Measurements from ENCODE around the gene ATP8A1.

Gene ATP8A1

DNA sequence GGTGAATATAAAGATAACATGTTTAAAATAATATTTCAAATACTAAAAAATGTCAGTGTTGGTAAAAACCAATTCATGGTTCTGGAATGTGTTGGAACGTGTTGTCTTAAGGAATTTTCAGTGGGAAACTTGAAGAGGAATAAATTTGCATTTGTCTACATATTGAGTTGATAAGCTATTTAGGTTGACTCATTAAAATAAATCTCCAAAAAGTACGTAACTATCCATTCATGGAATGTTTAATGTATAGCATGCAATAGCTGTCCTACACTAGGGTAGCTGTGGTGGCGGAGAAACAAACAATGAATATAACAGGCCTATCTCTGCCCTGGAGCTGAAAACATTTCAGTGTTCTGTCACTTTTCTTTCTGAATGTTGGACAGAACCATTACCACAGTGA lies 239.4 kb downstream of the ATP8A1 start:
- DNase-seq (ENCODE audit: low read depth in 2 of 2, low spot score in 1 of 2), result no peak

DNA sequence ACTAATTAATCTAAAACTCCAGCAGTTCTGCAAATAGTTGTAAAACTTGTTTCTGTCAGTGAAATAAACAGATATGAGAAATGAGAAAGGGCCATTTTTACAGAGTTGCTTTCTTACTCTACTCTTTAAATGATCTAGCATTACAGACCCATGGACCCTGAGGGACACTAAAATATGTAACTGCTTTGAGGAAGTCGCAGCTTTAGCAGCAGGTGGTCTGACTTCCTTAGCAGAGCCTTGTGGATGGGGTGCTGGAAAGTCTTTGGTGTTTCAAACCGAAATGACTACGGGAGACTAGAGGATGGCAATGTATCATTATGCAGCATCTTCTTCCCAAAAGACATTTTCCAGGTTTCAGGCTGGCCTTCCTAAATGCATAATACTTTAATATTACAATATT lies 240.9 kb downstream of the ATP8A1 start:
- DNase-seq (ENCODE audit: low read depth in 2 of 2, low spot score in 1 of 2), result no peak

DNA sequence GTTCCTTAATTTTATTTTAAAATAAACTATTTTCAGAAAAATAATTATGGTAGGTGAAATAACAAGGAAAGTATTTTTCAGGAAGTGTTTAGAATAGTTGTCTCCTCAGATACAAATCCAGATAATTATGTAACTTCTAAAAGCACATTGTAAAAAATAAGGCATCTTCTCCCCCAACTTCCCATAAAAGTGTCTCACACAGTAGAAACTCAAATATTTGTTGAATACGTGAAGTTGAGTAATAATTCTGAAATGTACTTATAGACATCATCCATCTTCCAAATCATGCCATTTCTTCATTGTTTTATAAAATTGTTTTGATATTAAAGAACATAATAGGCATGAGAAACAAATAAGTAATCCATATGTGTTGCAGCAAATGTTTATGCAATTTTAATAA lies 241.6 kb downstream of the ATP8A1 start:
- no peak for DNase-seq (ENCODE audit: low read depth in 2 of 2, low spot score in 1 of 2)

DNA sequence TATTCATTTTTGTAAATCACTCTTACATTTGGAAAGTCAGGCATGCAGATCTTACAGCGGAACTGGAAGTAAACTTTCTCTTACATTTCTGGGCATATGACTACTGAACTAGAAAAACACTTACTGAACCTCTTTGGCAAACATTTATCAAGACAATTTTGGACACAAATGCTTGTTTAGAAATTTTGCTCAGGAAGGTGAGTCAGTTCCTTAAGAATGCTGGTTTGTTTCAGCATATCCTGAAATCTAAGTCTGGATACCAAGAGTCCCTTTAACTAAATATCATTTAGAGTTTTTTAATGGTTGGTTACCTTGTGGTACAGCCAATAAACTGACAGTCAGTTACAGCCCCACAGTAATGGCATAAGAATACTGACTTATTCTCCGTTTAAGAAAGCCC lies 244.7 kb downstream of the ATP8A1 start:
- DNase-seq (ENCODE audit: low read depth in 2 of 2, low spot score in 1 of 2), result no peak

DNA sequence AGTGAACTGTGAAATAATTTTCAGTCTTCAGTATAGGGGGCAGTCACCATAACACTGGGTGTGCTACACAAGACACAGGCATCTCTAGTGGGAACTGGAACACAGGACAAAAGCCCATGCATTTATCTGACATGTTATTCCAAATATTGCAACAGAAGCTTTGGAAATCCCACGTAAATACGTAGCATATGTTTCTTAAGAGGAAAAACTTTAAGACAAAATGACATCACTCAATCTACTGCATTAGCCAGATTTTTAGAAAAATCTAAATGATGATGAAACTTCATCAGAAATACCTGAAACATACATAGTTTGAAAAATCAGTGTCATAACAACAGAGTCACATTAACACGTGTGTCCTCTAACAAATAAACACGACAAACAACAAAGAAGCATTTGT lies 245.1 kb downstream of the ATP8A1 start:
- DNase-seq (ENCODE audit: low read depth in 2 of 2, low spot score in 1 of 2), result no peak

DNA sequence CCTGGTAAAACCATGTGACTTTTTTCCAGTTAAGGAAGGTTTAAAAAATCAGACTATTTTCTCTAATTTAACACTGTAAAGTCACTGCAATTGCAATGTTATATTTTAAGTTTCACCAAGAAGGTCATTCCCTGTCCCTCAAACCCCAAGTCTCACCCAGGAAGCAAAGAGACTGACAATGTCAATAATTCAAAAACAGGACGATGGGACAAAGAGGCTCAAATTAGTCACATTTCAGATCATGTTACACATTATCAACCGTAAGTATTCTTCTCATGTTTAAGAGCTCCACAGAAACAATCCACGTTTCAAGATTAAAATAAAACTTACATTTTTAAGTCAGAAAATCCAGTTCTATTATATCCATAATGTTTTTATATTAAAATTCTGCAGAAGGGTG lies 246.5 kb downstream of the ATP8A1 start:
- no peak for DNase-seq (ENCODE audit: low read depth in 2 of 2, low spot score in 1 of 2)

DNA sequence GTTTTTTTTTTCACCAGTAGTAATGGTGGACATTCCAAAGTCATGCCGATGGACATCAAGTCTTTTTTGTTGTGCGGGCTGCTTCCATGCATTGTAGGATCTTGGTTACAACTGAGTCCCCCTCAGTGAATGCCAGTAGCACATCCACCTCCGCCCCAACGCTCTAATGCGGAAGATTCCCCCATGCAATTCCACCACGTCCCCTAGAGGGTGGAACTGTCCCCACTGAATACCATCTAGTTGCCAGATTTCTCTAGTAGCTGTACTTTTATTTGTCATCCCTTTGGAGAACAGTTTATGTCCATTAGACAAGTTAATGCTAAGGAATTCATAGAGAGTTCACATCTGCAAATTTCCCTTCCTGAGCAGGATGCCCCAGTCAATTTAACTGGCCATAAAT lies 252.9 kb downstream of the ATP8A1 start:
- DNase-seq (ENCODE audit: low read depth in 2 of 2, low spot score in 1 of 2), result no peak

DNA sequence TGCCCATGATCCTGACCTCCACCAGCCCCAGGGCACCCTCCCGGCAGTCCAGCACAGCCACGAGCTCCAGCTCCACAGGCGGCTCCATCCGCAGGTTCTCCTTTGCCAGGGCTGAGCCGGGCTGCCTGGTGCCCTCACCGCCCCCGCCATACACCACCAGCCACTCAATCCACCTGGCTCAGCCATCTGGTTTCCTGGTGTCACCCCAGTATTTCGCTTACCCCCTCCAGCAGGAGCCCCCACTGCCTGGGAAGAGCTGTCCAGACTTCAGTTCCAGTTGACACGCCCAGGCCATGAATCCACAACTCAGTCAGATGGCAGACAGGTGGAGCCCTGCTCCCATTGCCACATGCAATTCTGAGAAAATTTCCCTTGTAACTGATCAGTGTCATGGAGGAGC lies 255.7 kb downstream of the ATP8A1 start:
- no peak for DNase-seq (ENCODE audit: low read depth in 2 of 2, low spot score in 1 of 2)

DNA sequence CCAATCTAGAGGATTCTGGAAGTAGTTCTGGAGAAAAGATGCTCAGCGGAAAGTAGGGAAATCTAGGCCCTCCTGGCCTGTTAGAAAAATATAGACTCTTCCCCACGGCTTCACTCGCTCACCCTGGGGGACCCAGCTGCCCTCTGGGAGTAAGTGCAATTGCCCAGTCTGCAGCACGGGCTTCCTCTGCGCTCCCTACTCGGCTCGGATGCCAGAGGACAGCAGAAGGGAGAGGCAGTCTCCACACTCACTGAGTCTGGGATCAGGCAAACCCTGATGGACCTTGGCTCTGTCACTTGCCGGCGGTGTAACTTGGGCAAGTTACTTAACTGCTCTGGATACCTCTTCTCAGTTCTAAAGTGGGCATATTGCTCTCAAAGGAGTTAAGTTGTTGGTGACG lies 257.5 kb downstream of the ATP8A1 start:
- DNase-seq (ENCODE audit: low read depth in 2 of 2, low spot score in 1 of 2), result no peak

DNA sequence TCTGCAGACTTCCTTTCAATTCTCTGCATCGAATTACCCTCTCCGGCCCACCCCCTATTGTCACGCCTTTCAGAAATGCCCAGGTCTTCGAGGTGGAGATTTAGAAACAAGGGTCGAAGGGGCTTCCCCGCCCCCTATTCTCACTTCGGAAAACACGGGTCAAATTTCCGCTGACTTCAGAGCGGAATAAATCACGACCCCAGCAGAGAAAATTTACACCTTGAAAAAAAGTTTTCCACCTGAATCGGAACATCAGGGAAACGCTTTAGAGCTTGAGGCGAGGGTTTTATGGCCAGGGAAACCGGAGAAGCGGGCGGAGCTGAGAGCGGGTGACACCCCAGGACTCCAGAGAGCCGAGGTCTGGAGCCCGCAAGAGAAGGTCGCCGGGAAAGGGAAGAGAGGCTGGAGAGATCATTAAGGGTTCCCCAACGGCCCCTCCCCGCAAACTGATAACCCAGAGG lies 258.0 kb downstream of the ATP8A1 start:
- no peak for DNase-seq (ENCODE audit: low read depth in 2 of 2, low spot score in 1 of 2)

DNA sequence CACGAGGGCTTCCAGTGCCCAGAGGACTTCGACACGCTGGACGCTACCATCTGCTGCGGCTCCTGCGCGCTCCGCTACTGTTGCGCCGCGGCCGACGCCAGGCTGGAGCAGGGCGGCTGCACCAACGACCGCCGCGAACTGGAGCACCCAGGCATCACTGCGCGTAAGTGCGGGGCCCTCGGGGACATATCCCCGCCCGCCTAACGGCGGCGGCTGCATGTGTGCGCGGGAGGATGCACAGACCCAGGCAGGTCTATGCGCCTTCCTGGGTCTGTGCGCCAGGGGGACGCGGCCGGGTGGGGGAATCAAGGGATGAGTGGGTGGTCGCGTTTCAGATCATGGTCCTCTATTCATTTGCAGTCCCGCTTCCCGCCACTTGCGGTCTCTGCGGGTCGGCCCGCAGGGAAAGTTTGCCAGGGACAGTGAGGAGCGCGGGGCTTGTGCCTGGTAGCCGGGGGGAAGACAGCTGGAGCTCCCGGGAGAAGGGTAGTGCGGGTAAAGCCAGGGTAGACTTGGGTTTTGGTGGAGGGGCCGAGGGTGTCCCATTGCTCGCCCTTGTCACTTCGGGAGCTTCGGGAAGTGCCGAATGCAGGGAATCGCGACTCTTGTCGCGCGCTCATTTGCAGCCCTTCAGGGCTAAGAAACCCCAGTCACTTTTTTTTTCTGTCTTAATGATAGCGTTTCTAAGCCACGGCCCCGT lies 258.6 kb downstream of the ATP8A1 start:
- no peak for DNase-seq (ENCODE audit: low read depth in 2 of 2, low spot score in 1 of 2)

DNA sequence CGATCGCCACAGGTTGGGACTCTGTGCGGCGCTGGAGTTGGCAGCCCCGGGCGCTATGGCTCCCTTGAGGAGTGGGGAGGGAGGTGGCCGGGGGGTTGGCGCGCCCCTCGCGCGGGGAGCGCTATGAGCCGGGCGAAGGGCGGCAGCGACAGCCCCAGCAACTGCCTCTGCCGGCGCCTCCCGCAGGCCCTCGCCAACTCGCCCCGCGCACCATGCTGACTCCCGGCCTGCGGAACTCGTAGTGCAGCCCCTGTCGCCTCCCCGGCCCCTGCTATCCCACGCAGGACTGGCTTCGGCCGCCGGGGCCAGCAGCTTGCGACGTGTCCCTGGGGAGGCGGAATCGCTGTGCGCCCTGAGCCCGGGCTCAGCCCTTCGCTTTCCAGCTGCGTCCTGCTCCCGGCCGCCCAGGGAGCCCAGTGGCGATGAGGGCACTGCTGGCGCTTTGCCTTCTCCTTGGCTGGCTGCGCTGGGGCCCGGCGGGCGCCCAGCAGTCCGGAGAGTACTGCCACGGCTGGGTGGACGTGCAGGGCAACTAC lies 259.2 kb downstream of the ATP8A1 start:
- DNase-seq (ENCODE audit: low read depth in 2 of 2, low spot score in 1 of 2), result no peak

DNA sequence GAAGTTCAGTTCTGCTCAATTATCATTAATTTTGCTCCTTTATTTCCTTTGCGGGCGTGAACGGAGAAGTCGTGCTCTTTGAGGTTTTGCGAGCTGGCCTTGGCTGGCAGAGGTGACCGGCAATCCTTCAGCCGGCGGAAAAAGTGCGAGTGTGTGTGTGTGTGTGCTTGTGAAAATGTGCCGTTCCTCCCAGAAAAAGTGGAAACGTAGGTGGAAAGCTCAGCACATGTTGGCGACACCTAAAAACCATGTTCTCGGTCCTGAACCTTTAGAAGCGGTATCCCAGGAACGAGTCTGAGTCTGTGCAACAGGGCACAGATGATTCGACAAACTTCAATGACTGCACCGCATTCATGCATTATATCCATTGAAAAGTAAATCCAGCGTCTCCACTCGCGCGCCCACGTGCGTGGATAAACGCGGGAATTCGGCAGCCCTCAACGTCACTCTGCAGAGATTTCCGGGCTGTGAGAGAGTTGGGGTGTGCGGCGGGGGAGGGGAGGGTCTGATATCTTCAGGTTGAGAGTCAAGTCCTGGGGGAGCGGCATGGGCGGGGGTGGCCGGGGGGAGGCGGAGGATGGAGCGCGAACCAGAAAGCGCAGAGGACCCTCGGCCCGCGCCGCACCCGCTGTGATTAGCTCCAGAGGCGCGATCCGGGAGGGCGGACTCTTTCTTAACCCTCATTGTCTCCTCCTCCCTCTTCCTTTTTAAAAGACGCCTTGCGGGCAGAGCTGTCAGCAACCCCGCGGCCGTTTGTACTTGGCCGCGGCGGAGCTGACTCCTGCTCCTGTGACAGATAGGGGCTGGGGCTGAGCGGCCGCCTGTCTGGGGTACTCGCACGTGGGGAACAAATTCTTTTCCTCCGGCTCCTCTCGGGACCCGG lies 259.9 kb downstream of the ATP8A1 start, which contains the start of gene SHISA3:
Gene SHISA3, plus strand, starts transcription at position 737 of the 883 bp plus-strand sequence. CDS start 569 bp downstream, outside the sequence.
- DNase-seq (ENCODE audit: low read depth in 2 of 2, low spot score in 1 of 2), result no peak

DNA sequence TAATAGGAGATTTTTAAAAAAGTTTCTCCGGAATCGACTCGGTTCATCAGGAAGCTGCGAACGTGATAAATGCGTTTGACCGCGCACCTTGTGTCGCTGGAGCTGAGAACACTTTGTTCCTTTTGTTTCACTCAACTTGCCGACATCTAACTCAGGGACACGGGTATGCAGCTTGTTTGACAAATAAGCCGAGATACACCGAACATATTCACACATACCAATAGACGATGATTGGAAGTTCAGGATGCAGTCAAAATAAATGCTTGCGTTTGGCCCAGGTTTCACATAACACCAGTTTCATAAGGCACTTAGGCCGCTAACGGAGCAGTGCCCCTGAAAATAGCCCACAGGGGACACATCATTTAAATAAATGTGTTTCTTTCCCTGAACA lies 260.5 kb downstream of the ATP8A1 start:
- DNase-seq (ENCODE audit: low read depth in 2 of 2, low spot score in 1 of 2), result no peak

DNA sequence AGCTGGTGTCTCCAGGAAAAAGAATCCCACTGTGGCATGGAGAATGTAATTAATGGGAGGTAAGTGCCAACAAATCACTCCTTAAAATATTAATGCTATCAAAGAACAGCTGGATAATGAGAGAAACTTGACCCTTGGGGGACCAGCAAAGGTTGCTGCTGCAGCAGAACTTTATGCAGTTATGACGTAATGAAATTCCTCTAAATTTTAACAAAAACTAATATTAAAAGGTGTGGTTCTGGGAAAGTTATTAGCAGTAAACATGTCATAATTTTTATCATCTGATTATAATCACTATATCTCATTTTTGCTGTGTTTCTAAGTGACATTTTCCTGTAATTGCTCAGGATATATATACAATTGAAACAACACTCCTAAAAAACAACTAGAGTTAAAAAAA lies 261.3 kb downstream of the ATP8A1 start:
- no peak for DNase-seq (ENCODE audit: low read depth in 2 of 2, low spot score in 1 of 2)

DNA sequence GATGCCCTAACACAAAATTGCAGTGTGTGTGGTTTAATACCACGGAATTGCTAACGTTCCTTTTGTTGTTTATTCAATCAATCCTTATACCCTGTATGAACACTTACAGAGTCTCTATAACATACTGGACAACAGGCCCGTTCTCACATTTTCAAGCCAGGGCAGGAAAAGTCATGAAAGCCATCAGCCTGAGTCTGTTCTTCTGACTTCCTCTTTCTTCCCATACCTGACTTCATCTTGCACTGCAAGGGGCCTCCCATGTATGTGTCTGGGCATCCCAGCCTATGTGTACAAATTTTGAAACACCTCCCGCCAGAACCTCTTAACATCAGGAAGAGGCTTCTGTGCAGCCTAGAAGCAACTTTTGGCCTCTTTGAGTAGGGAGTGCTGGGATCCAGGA lies 264.5 kb downstream of the ATP8A1 start:
- no peak for DNase-seq (ENCODE audit: low read depth in 2 of 2, low spot score in 1 of 2)

DNA sequence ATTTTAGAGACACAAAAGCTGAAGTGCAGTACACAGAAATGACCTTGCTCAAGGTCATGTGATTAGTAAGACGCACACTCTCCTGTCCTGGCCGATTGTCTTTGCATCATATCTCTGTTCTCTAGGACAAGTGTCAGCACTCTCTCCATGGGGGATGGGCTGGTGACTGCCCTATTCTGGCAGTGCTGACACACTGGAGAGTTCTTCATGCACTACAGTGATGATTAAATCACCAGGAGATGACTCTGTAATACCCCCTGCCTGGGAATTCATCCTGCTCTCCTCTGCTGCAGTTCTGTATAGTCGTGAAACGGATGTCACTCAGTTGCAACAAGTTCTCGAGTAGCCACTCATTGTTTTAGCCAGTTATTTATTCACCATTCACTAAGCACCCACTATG lies 264.9 kb downstream of the ATP8A1 start:
- no peak for DNase-seq (ENCODE audit: low read depth in 2 of 2, low spot score in 1 of 2)

DNA sequence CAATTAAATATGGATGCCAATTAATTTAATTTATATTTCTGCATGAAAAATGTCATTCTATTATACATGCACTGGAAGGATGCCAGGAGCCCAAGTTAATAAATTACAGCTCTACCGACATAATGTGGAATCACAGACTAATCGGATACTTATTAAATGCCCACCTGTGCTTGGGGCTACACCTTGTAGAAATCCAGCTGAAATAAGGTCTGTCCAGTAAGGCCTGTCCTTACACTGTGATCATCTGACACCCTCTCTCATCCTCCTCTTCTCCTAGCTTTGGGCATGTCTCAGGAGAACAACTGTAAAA lies 265.6 kb downstream of the ATP8A1 start:
- no peak for DNase-seq (ENCODE audit: low read depth in 2 of 2, low spot score in 1 of 2)

DNA sequence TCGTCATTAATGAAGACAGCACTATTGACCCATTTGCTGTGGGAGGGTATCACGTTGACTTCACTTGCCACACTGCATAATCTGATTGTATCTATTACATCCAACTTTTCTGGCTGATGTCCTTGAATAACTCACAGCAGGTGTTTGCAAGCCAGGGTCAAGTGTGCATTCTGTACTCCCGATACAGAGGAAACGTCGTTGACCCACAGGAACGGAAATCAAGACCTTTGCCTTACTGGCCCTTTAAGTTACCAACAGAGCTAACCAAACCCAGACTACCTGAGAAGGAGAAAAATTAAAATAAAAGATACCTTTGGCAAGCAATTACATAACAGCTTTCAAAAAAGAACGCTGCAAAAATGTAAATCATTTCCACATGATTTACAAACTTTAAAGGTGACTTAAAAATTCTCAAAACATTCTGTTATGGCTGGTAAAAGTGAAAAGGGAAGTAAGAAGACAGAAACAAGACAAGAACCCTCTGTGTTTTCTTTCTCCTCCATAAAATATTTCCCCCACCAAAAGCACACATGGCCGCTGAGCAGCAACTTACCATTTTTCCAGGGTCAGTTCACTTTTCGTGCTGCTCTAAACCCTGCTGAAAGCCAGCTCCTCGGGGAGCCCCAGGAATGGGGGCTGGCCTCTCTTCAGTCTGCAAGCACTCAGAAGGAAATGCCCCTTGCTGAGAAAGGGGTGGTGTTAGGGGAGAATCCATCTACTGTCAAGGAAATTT lies 266.1 kb downstream of the ATP8A1 start:
- DNase-seq (ENCODE audit: low read depth in 2 of 2, low spot score in 1 of 2), result no peak

DNA sequence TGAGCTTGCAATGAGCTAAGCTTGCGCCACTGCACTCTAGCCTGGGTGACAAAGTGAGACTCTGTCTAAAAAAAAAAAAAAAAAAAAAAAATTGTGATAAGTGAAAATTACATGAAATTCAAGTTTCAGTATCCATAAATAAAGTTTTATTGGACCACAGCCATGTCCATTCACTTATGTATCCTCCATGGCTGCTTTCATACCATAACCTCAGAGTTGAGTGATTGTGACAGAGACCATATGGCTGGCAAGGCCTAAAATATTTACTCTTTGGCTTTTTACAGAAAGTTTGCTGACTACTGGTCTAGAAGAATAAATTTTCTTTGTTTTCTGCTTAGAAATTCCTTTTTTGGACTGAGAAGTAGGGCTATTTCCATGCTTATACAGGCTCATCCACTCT lies 271.4 kb downstream of the ATP8A1 start:
- no peak for DNase-seq (ENCODE audit: low read depth in 2 of 2, low spot score in 1 of 2)

DNA sequence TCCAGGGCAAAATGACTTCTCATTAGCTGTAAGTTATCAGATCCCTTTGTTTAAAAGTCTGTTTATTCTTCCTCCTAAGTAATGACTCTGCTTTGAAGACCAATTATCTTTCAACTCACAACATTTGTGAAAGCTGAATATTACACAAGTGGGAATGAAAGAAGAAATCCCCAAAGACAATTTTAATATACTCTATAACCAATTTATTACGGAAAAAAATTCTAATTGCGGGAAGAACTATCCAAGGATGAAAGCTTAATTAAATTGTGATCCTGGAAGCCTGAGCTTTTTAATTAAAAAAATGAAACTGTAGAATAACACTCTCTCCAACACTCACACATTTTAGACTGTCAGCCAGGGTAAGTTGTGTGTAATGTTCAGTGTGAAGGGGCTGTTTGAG lies 275.2 kb downstream of the ATP8A1 start:
- no peak for DNase-seq (ENCODE audit: low read depth in 2 of 2, low spot score in 1 of 2)

DNA sequence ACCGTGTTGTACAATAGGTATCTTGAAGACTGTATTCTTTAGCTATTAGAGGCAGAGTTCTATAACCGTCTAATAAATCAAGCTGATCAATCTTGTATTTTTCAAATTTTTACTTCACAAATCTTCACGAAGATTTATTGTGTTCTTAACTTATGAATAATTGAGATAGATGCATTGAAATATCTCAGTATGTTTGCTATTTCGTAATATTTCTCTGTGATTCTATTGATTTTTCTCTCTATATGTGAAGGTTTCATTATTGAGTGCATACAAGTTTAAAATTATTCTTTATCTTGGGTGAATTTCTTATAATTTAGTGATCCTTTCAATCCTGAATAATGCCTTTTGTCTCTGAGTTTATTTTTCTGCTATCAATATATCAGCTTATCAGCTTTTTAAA lies 279.4 kb downstream of the ATP8A1 start:
- DNase-seq (ENCODE audit: low read depth in 2 of 2, low spot score in 1 of 2), result no peak
